NCI-H146 treated with DMSO at 0.1 percent for 48 hours (cell line): ENCODE data around the gene TTC21B.

Experiments
- DNase-seq: peaks from one replicate; lab custom pipeline; 2025; ENCODE audit not compliant: unreplicated experiment; lab: John Stamatoyannopoulos, UW

Gene TTC21B

GRCh38 chr2:165840333-165840958 is 113.1 kb downstream of the TTC21B start:
- no peak for DNase-seq

- DNase-seq = no peak
These were observed 114.0 kb downstream of the TTC21B start for GRCh38 chr2:165839610-165840009.

- DNase-seq = no peak
These were observed 116.5 kb downstream of the TTC21B start for GRCh38 chr2:165837122-165837521.

GRCh38 chr2:165835363-165835762 is 118.2 kb downstream of the TTC21B start:
- DNase-seq = no peak

GRCh38 chr2:165833156-165833555 is 120.4 kb downstream of the TTC21B start:
- no peak for DNase-seq

GRCh38 chr2:165827921-165828276 is 125.7 kb downstream of the TTC21B start:
- DNase-seq = no peak

- DNase-seq = no peak
These were observed 126.3 kb downstream of the TTC21B start for GRCh38 chr2:165827016-165827920.

GRCh38 chr2:165825041-165825440 is 128.5 kb downstream of the TTC21B start:
- no peak for DNase-seq
